SK-N-SH (cell line): ENCODE measurements around the gene NELFA. TPM values are rescaled to one million over a fixed set of nuclear protein-coding genes. Genes with fewer than 3 reads are reported as not detected.

Experiments
- CTCF ChIA-PET: fragments of 300-600, 350-600 bp; formaldehyde crosslinking; extraction: SDS; loops from one replicate; lab custom pipeline; 2021; lab: Yijun Ruan, JAX
- POLR2A ChIA-PET: fragments of 350-600 bp; sonication (Branson Sonifier 250); formaldehyde crosslinking; extraction: SDS; loops from one replicate; lab custom pipeline; 2020; ENCODE audit warnings: antibody characterized with exemption, inconsistent platforms; lab: Yijun Ruan, JAX
- DNase-seq: peaks from one replicate; pipeline ENCODE4 v3.0.0; 2012
- H2AFZ ChIP-seq: fragments of 200-600 bp; sonication (generic); 2 replicates; pipeline ENCODE4 v1.8.1; 2016; ENCODE audit warnings: antibody characterized with exemption, mild to moderate bottlenecking, low read depth
- H3F3A ChIP-seq: fragments of 200-600 bp; sonication (generic); replicated peaks from 2 replicates; pipeline ENCODE3; 2016; ENCODE audit warnings: antibody characterized with exemption, mild to moderate bottlenecking; ENCODE audit not compliant: insufficient read depth
- H3K27ac ChIP-seq, 2 experiments: fragments of 200-500 bp in 1 of 2; fragments of 200-600 bp in 1 of 2; sonication (Bioruptor generic) in 1 of 2; sonication (generic), shearing (Covaris generic) in 1 of 2; 2 replicates each; pipeline versions ENCODE4 v1.5.1 to v1.6.1; 2014 to 2016; ENCODE audit warnings: low read depth in 2 of 2, inconsistent platforms in 1 of 2, low read length in 1 of 2, mild to moderate bottlenecking in 1 of 2, mixed read lengths in 1 of 2
- H3K27me3 ChIP-seq: fragments of 200-600 bp; sonication (generic), shearing (Covaris generic); 2 replicates; pipeline ENCODE4 v1.6.1; 2016; ENCODE audit warnings: mixed run types; ENCODE audit not compliant: insufficient read depth
- H3K36me3 ChIP-seq, 2 experiments: fragments of 200-500 bp in 1 of 2; fragments of 200-600 bp in 1 of 2; sonication (Bioruptor generic) in 1 of 2; sonication (generic) in 1 of 2; replicated peaks in 1 of 2; 2 replicates each; pipeline versions ENCODE3 to v1.5.1; 2014 to 2016; ENCODE audit warnings: low read length in 1 of 2, mild to moderate bottlenecking in 1 of 2; ENCODE audit not compliant: insufficient read depth in 2 of 2, control insufficient read depth in 1 of 2
- H3K4me1 ChIP-seq, 2 experiments: fragments of 200-500 bp in 1 of 2; fragments of 200-600 bp in 1 of 2; sonication (Bioruptor generic) in 1 of 2; sonication (generic), shearing (Covaris generic) in 1 of 2; 2 replicates each; pipeline versions ENCODE4 v1.5.1 to v1.6.1; 2014 to 2016; ENCODE audit warnings: low read depth in 1 of 2, low read length in 1 of 2, mixed run types in 1 of 2; ENCODE audit not compliant: insufficient read depth in 2 of 2, control insufficient read depth in 1 of 2
- H3K4me2 ChIP-seq: fragments of 200-600 bp; sonication (generic), shearing (Covaris generic); 2 replicates; pipeline ENCODE4 v1.6.1; 2017; ENCODE audit warnings: mixed run types
- H3K4me3 ChIP-seq, 2 experiments: fragments of 200-500 bp in 1 of 2; fragments of 200-600 bp in 1 of 2; sonication (Bioruptor generic) in 1 of 2; sonication (generic), shearing (Covaris generic) in 1 of 2; 2 replicates each; pipeline versions ENCODE4 v1.5.1 to v1.8.1; 2014 to 2016; ENCODE audit warnings: low read depth in 2 of 2, inconsistent platforms in 1 of 2, low read length in 1 of 2, mild to moderate bottlenecking in 1 of 2, mixed read lengths in 1 of 2, moderate library complexity in 1 of 2
- H3K79me2 ChIP-seq: fragments of 200-600 bp; sonication (generic); 2 replicates; pipeline ENCODE4 v1.8.1; 2017; ENCODE audit warnings: mild to moderate bottlenecking; ENCODE audit not compliant: insufficient read depth
- H3K9ac ChIP-seq: fragments of 200-600 bp; sonication (generic); 2 replicates; pipeline ENCODE4 v1.6.1; 2017; ENCODE audit warnings: mixed run types
- H3K9me2 ChIP-seq: fragments of 200-600 bp; sonication (generic); 2 replicates; pipeline ENCODE4 v1.6.1; 2017; ENCODE audit warnings: mixed run types
- H3K9me3 ChIP-seq: fragments of 200-600 bp; sonication (generic); 2 replicates; pipeline ENCODE4 v1.6.1; 2017; ENCODE audit warnings: mixed run types, mild to moderate bottlenecking, moderate library complexity
- H4K20me1 ChIP-seq: fragments of 200-600 bp; sonication (generic); 2 replicates; pipeline ENCODE4 v1.6.1; 2017; ENCODE audit warnings: mild to moderate bottlenecking, mixed run types; ENCODE audit not compliant: insufficient read depth
- CHD2 ChIP-seq: fragments of 150-350 bp; IDR thresholded peaks from 2 replicates; pipeline ENCODE4 v1.6.1; 2018; ENCODE audit warnings: low read length; ENCODE audit not compliant: partially characterized antibody
- ELF1 ChIP-seq: IDR thresholded peaks from 2 replicates; pipeline ENCODE4 v1.4.0; 2012
- EP300 ChIP-seq, 2 experiments: IDR thresholded peaks; 2 replicates each; pipeline versions ENCODE4 v1.4.0 to v1.6.1; 2012; ENCODE audit warnings: borderline replicate concordance in 1 of 2, low read depth in 1 of 2, low read length in 1 of 2
- EZH2phosphoT487 ChIP-seq: fragments of 200-600 bp; sonication (generic); IDR thresholded peaks from 2 replicates; pipeline ENCODE4 v1.6.1; 2017; ENCODE audit warnings: low read depth, mixed run types, mild to moderate bottlenecking, antibody characterized with exemption, moderate library complexity, borderline replicate concordance
- FOSL2 ChIP-seq: IDR thresholded peaks from 2 replicates; pipeline ENCODE4 v1.4.0; 2012; ENCODE audit warnings: low read depth, mild to moderate bottlenecking, moderate library complexity, borderline replicate concordance
- JUND ChIP-seq: IDR thresholded peaks from 2 replicates; pipeline ENCODE4 v1.4.0; 2012
- MEF2A ChIP-seq: IDR thresholded peaks from 2 replicates; pipeline ENCODE4 v1.4.0; 2012; ENCODE audit warnings: low read depth, borderline replicate concordance
- MXI1 ChIP-seq: IDR thresholded peaks from 2 replicates; pipeline ENCODE4 v1.6.1; 2012; ENCODE audit warnings: mild to moderate bottlenecking, low read depth, low read length, improper control_type of control experiment
- NRF1 ChIP-seq: IDR thresholded peaks from 2 replicates; pipeline ENCODE4 v1.6.1; 2012; ENCODE audit warnings: low read depth, mild to moderate bottlenecking, low read length
- POLR2AphosphoS5 ChIP-seq: IDR thresholded peaks from 2 replicates; pipeline ENCODE4 v1.6.1; 2012; ENCODE audit warnings: low read depth, low read length
- RAD21 ChIP-seq: IDR thresholded peaks from 2 replicates; pipeline ENCODE4 v1.6.1; 2012; ENCODE audit warnings: mild to moderate bottlenecking, low read length
- RCOR1 ChIP-seq: fragments of 150-350 bp; IDR thresholded peaks from 2 replicates; pipeline ENCODE4 v1.6.1; 2017; ENCODE audit warnings: antibody characterized with exemption, low read length
- SMC3 ChIP-seq: IDR thresholded peaks from 2 replicates; pipeline ENCODE4 v1.6.1; 2012; ENCODE audit warnings: low read depth, low read length, improper control_type of control experiment
- TAF1 ChIP-seq: IDR thresholded peaks from 2 replicates; pipeline ENCODE4 v1.6.1; 2012; ENCODE audit warnings: low read depth, mild to moderate bottlenecking, low read length, moderate library complexity, borderline replicate concordance
- TCF12 ChIP-seq: IDR thresholded peaks from 2 replicates; pipeline ENCODE4 v1.4.0; 2012
- TEAD4 ChIP-seq: IDR thresholded peaks from 2 replicates; pipeline ENCODE4 v1.4.0; 2012; ENCODE audit warnings: mild to moderate bottlenecking, borderline replicate concordance; ENCODE audit not compliant: insufficient read depth
- WGBS: methylation state at CpG from one replicate; pipeline ENCODE4 v1.1.6; 2017; ENCODE audit warnings: low lambda C conversion rate; 5-methylcytosine and 5-hydroxymethylcytosine counted together
- polyA plus RNA-seq, 3 experiments: library from polyadenylated mRNA; depleted of rRNA; stranded (reverse); fragments of >200 nt; gene quantifications; 2 replicates each; pipeline ENCODE4 v1.2.3, GENCODE V29; 2012
- TF ChIP-seq, protein P1 (sequence below): IDR thresholded peaks from 2 replicates; pipeline ENCODE4 v1.4.0; 2012; ENCODE audit warnings: low read depth
- TF ChIP-seq, protein P2 (sequence below): fragments of 150-350 bp; IDR thresholded peaks from 2 replicates; pipeline ENCODE4 v1.6.1; 2016; ENCODE audit warnings: mild to moderate bottlenecking, low read depth, low read length
- TF ChIP-seq, protein P3 (sequence below): IDR thresholded peaks from 2 replicates; pipeline ENCODE4 v1.4.0; 2012; ENCODE audit warnings: low read depth, borderline replicate concordance
- TF ChIP-seq, protein P4 (sequence below): IDR thresholded peaks from 2 replicates; pipeline ENCODE4; 2012
- TF ChIP-seq, protein P5 (sequence below): fragments of 200-600 bp; sonication (generic); IDR thresholded peaks from 2 replicates; pipeline ENCODE4 v1.6.1; 2017; ENCODE audit warnings: antibody characterized with exemption, mild to moderate bottlenecking, moderate library complexity

Gene NELFA
- polyA plus RNA-seq, 1 of the 3 experiments (the other 2 are of a cell fraction) = 26.8 TPM

DNA sequence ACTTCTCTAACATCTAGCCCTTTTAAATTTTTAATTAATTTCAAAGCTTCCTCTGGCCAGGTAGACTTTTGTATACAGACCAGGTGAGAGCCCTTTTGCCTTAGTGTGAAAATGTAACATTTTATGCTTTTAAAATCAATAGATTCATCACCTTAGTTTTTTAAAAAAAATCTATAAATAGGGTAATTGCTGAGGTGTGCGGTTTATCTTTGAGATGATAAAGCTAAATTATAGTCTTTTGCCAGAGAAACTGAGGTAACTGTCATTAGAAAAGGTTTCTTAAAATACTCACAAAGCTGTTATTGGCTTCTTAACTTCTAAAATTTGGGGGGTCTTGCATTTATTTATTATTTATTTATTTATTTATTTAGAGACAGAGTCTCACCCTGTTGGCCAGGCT is 62.9 kb downstream of the NELFA start:
- no peaks in the 10 kb centered on the region for H3K27me3 ChIP-seq
- DNase-seq = no peak
- H3K9ac ChIP-seq = no peak overlapping the region
- peaks cover 9% of the 10 kb centered on the region; the same call in 1 of the 2 replicates for H4K20me1 ChIP-seq
- peaks cover 47 to 69% of the 10 kb centered on the region in 2 experiments for H3K36me3 ChIP-seq
- H3K4me2 ChIP-seq = no peak overlapping the region
- peaks cover 5% of the 10 kb centered on the region for H3F3A ChIP-seq
- TF ChIP-seq, protein P1, sequence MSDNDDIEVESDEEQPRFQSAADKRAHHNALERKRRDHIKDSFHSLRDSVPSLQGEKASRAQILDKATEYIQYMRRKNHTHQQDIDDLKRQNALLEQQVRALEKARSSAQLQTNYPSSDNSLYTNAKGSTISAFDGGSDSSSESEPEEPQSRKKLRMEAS = no peak
- TF ChIP-seq JUND (no peak), FOSL2 (no peak), CHD2 (no peak), TCF12 (no peak), ELF1 (no peak)
- TF ChIP-seq, protein P2, sequence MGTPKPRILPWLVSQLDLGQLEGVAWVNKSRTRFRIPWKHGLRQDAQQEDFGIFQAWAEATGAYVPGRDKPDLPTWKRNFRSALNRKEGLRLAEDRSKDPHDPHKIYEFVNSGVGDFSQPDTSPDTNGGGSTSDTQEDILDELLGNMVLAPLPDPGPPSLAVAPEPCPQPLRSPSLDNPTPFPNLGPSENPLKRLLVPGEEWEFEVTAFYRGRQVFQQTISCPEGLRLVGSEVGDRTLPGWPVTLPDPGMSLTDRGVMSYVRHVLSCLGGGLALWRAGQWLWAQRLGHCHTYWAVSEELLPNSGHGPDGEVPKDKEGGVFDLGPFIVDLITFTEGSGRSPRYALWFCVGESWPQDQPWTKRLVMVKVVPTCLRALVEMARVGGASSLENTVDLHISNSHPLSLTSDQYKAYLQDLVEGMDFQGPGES = no peak
- TF ChIP-seq, protein P3, sequence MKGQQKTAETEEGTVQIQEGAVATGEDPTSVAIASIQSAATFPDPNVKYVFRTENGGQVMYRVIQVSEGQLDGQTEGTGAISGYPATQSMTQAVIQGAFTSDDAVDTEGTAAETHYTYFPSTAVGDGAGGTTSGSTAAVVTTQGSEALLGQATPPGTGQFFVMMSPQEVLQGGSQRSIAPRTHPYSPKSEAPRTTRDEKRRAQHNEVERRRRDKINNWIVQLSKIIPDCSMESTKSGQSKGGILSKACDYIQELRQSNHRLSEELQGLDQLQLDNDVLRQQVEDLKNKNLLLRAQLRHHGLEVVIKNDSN = no peak
- no peak overlapping the region for H2AFZ ChIP-seq
- no peak overlapping the region for H3K27ac ChIP-seq
- ChIA-PET POLR2A (no interaction called here), CTCF (interaction anchor here (0.7 to 0.8 kb wide), 2 partner anchors 26 to 35 kb away, joined by 3 read pairs; no protein-coding TSS in a partner anchor)
- no peaks in the 10 kb centered on the region for H3K9me2 ChIP-seq
- H3K4me3 ChIP-seq = no peak overlapping the region
- peaks cover 0 to 5% of the 10 kb centered on the region in 2 experiments; a peak in 1 of 4 replicates for H3K4me1 ChIP-seq
- no peaks in the 10 kb centered on the region for H3K9me3 ChIP-seq
- H3K79me2 ChIP-seq = peaks cover 78% of the 10 kb centered on the region
- 95% methylated on average over 1 of the region's 1 CpG for WGBS

DNA sequence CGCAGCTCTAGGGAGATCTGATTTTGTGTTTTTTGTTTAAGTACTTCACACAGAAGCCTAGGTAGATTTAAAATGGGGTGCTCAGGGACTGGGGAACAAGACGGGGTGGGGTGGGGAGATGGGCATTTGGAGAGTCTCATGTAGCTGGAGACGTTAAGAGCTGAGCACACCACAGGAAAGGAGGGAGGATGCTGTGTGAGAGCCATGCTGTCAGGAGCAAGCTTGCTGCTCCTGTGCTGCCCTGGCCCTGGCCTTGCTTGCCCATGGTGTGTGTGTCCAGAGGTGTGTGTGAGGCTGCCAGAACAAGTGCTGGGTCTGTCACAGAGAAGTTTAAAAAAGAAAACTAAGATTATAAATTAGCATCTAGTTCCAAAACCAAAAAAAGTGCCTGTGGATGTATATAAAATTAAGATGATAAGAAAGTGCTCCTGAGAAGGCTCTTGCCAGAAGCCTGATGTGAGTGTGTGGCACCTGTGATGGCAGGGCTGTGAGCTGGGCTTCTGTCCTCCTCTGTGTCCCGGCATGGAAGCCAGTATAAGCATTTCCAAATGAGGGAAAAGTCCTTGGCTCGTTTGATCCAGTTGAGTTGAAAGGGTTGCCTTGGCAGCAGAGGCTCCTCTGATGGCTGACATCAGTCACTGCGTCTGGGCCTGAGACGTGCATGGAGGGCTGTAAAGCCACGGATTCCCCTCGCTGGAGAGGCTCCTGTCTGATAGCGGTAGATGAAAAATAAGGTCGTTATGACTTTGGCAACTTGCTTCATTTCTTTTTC is 63.5 kb downstream of the NELFA start:
- H3K36me3 ChIP-seq = peaks cover 50 to 68% of the 10 kb centered on the region in 2 experiments
- TF ChIP-seq TAF1 (no peak), RCOR1 (no peak), TEAD4 (no peak), POLR2AphosphoS5 (no peak), ELF1 (no peak), EZH2phosphoT487 (no peak), MEF2A (no peak), NRF1 (no peak), SMC3 (no peak), TCF12 (no peak), EP300 (IDR thresholded peaks at IDR 0.05; ENCODE audit: borderline replicate concordance in 1 of 2, low read depth in 1 of 2, low read length in 1 of 2) (no peak), CHD2 (no peak), JUND (no peak), RAD21 (no peak), MXI1 (no peak)
- TF ChIP-seq, protein P4, sequence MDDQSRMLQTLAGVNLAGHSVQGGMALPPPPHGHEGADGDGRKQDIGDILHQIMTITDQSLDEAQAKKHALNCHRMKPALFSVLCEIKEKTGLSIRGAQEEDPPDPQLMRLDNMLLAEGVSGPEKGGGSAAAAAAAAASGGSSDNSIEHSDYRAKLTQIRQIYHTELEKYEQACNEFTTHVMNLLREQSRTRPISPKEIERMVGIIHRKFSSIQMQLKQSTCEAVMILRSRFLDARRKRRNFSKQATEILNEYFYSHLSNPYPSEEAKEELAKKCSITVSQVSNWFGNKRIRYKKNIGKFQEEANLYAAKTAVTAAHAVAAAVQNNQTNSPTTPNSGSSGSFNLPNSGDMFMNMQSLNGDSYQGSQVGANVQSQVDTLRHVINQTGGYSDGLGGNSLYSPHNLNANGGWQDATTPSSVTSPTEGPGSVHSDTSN = no peak
- TF ChIP-seq, protein P5, sequence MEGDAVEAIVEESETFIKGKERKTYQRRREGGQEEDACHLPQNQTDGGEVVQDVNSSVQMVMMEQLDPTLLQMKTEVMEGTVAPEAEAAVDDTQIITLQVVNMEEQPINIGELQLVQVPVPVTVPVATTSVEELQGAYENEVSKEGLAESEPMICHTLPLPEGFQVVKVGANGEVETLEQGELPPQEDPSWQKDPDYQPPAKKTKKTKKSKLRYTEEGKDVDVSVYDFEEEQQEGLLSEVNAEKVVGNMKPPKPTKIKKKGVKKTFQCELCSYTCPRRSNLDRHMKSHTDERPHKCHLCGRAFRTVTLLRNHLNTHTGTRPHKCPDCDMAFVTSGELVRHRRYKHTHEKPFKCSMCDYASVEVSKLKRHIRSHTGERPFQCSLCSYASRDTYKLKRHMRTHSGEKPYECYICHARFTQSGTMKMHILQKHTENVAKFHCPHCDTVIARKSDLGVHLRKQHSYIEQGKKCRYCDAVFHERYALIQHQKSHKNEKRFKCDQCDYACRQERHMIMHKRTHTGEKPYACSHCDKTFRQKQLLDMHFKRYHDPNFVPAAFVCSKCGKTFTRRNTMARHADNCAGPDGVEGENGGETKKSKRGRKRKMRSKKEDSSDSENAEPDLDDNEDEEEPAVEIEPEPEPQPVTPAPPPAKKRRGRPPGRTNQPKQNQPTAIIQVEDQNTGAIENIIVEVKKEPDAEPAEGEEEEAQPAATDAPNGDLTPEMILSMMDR = no peak
- 85% methylated on average over 10 of the region's 11 CpGs for WGBS
- peaks cover 0 to 1% of the 10 kb centered on the region in 2 experiments; a peak in 1 of 4 replicates for H3K4me1 ChIP-seq
- ChIA-PET POLR2A (no interaction called here), CTCF (interaction anchor here (0.8 kb wide), 1 partner anchor 34 kb away, joined by 3 read pairs; no protein-coding TSS in a partner anchor)
- no peak overlapping the region for H3K4me2 ChIP-seq
- H3K27ac ChIP-seq = no peak overlapping the region
- H3K27me3 ChIP-seq = no peaks in the 10 kb centered on the region
- H4K20me1 ChIP-seq = peaks cover 9% of the 10 kb centered on the region; the same call in 1 of the 2 replicates
- H2AFZ ChIP-seq = no peak overlapping the region
- H3K79me2 ChIP-seq = peaks cover 84% of the 10 kb centered on the region
- H3K9me2 ChIP-seq = no peaks in the 10 kb centered on the region
- no peak for DNase-seq
- H3K4me3 ChIP-seq = no peak overlapping the region
- H3K9ac ChIP-seq = no peak overlapping the region
- no peaks in the 10 kb centered on the region for H3K9me3 ChIP-seq
- H3F3A ChIP-seq = peaks cover 5% of the 10 kb centered on the region
